GM21390 (cell line): ENCODE measurements around the gene A1BG.
"Not testable (repeated sequence)": the region's sequence is repeated elsewhere in the genome, so short reads cannot be mapped to it uniquely, and the experiment has no call there.

ENCODE experiments used
- ATAC-seq: cut with Tn5 transposase; IDR thresholded peaks from one replicate; pipeline ENCODE4 v1.9.1; 2021; ENCODE audit not compliant: unreplicated experiment

The A1BG gene

DNA sequence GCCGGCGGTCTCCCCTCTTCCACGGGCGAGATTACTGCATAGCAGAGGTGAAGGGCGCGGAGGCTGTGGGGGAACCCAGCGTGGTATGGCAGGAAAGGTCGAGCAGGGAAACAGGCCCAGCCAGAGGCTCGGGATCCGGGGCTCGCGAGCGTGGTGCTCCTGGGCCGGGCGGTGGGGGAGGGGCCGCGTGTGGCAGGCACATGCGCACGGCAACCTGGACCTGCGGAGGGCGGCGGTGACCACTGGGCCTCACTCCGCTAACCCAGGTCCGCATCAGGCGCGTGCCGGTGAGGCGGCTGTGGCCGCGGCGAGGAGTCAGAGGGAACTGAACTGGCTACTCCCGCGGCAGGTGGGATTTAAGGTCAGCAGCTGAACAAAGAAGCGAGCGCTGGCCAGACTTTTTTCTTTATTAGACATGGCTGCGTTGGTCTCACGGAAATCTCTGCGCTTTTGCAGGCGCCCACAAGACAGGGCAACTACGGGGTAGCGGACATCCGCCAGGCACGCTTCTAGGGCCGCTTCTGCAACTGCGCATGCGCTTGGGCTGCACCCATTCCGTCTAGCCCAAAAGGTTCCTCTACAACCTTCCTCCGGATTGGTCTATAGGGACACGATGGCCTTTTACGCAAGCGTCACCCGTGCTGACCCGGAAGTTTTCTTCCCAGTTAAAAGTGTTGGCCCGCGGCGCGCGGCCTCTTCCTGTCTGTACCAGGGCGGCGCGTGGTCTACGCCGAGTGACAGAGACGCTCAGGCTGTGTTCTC lies 33.5 kb upstream of the A1BG start, which contains the start of gene RPS5:
RPS5 (plus strand) TSS at position 694 of the 762 bp plus-strand sequence. CDS start 869 bp downstream, outside the sequence.
- peak; percentile 89 for ATAC-seq

- ATAC-seq = no peak
Observed at GRCh38 chr19:58385891-58386575, 32.7 kb upstream of the A1BG start.

GRCh38 chr19:58385313-58385890 lies 32.1 kb upstream of the A1BG start:
- no peak for ATAC-seq

- no peak for ATAC-seq
Observed at GRCh38 chr19:58382997-58383603, 29.8 kb upstream of the A1BG start.

GRCh38 chr19:58381460-58382212 lies 28.3 kb upstream of the A1BG start:
- no peak for ATAC-seq

- ATAC-seq = peak; percentile 73
Observed at GRCh38 chr19:58380662-58381459, 27.6 kb upstream of the A1BG start, which contains the start of gene ZNF837. Gene ZNF837, minus strand, starts transcription at chr19:58381030. Its CDS starts 11,698 bp downstream, at chr19:58369332.

- ATAC-seq = no peak
Observed at GRCh38 chr19:58380037-58380661, 26.9 kb upstream of the A1BG start.

DNA sequence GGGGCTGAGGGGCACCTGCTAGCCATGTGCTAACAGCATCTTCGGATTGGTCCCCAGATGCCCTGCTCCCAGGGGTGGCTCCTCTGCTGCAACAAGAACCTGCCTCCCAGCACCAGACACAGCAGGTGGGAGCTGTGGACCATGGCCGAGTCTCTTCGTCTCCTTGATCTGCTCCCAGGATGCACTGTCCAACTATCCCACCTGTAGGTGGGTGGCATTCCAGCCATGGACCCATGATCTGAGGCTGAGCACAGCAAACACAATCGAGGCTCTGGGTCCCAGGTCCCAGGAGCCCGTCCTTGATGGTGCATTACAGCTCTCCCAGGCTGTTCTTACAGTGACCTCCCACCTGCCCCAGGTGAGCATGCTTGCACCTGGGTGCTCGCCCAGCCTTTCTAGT lies 26.0 kb upstream of the A1BG start:
- no peak for ATAC-seq

DNA sequence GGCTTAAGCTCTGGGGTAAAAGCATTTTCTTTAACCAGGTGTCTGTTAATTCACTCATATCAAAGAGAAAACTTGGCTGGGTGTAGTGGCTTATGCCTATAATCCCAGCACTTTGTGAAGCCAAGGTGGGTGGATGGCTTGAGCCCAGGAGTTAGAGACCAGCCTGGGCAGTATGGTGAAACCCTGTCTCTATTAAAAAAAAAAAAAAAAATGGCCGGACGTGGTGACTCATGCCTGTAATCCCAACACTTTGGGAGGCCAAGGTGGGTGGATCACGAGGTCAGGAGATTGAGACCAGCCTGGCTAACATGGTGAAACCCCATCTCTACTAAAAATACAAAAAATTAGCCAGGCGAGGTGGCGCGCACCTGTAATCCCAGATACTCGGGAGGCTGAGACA lies 23.4 kb upstream of the A1BG start:
- ATAC-seq = not testable (repeated sequence)

DNA sequence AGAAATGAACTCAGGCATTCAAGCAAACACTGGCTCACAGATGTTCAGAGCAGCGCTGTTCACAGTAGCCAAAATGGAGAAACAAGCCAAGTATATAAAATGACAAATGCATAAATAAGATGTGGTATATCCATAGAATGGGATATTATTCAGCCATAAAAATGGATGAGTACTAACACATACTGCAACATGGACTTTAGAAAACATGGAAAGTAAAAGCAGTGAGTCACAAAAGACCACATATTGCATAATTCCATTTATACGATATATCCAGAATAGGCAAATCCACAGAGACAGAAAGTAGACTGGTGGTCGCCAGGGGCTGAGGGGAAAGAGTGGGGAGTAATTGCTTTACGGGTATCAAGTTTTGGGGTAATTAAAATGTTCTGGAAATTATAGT lies 20.9 kb upstream of the A1BG start:
- ATAC-seq = no peak

DNA sequence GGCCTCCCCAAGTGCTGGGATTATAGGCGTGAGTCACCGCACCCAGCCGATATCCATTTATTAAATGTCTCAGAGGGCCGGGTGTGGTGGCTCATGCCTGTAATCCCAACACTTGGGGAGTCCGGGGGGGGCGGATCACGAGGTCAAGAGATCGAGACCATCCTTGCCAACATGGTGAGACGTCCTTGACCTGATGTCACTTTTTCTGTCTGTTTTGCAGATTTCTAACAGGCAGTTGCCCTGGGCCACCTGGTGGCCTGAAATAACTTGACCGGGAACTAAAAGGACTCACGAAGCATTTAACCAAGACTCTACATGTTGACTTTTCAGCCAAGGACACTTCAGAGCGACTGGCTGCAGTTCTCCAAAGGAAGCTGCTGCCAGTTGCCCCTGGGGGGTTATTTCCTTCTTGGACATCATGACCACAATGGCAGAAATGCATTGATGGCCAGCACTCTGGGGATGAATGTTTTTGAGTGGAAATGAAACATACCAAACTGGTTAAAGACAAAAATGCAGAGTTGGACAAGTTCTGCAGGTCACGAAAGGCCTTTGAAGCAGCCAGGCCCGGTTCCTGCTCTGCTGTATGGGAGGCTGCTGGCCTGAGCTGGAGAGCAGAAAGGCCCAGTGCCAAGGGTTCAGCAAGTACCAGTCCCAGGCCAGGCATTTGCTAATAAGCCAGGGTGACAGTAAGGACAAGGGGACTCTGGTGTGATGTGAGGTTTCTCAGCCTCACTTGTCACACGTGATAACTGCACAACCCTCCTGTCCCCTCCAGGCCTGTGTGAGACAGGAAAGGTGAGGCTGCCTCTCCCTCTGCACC lies 19.2 kb upstream of the A1BG start:
- ATAC-seq = no peak

DNA sequence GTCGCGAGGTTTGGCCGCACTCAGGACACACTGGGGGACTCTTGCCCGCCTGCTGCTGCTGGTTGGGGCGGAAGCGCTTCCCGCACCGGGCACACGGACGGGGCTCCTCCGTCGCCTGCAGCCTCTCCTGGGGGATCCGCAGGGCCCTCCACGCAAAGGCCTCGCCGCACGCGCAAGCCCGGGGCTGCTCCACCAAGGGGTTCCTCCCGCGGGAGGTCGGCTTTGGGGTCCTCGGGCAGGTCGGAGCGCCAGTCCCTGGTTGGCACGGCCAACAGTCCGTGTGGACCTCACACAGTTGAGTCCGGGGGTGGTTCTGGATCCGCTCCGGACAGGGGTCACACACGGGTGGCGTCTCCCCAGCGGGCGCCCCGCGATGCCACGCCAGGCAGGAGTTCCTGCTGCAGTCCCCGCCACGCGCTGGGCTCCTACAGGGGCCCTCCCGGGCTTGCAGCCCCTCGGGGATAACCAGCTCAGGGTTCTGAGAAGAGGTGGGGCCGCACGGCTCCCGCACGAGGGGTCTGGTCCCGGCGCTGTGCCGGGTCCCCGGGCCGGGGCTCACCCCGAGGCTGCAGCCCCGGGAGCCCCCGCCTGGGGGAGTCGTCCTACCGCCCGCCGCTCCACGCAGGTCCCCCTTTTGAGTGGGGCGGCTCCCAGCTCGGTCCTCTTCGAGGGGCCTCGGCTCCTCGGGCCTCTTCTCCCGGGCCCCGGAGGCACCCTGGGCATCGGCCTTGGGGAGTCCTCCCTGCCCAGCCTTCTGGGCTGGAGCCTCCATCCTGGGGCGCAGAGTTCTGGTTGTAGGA lies 15.5 kb upstream of the A1BG start:
- no peak for ATAC-seq

- no peak for ATAC-seq
Observed at GRCh38 chr19:58367698-58368454, 14.6 kb upstream of the A1BG start.

GRCh38 chr19:58366585-58367430 lies 13.5 kb upstream of the A1BG start:
- no peak for ATAC-seq

DNA sequence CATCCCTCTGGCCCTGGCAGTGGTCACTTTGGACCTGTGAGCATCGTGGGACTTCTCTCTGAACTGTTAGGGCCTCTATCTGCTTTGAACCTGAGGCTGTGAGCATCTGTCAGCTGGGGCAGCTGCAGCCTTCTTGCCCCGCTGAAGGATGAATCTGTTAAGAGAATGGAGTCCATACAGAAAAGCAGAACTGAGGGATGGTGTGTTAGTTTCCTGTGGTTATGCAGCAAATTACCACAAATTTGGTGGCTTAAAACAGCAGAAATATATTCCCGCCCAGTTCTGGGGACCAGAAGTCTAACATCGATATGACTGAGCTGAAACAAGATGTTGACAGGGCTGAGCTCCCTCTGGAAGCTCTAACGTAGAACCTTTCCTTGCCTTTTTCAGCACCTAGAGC lies 10.9 kb upstream of the A1BG start:
- no peak for ATAC-seq

GRCh38 chr19:58362272-58362994 lies 9.1 kb upstream of the A1BG start, which contains the start of gene ZNF497:
Gene ZNF497, minus strand, starts transcription at chr19:58362751. Its CDS starts 5,116 bp downstream, at chr19:58357635.
- peak; percentile 89 for ATAC-seq
